ENCODE data around the gene MPRIP. TPM values are rescaled to one million over a fixed set of nuclear protein-coding genes. Genes with fewer than 3 reads are reported as not detected.

The MPRIP gene
- total RNA-seq, 2 experiments from 2014 or later, result 210 to 239 TPM

- H3K9me3 Mint-ChIP-seq, result no peaks in the 10 kb centered on the region
- ATAC-seq (ENCODE audit: low read depth) (no peak), DNase-seq (peak; percentile 13)
- H3K36me3 Mint-ChIP-seq, result peaks cover 11% of the 10 kb centered on the region
- H3K27me3 Mint-ChIP-seq, result no peaks in the 10 kb centered on the region
- POLR2A ChIA-PET, result interaction anchor here (0.7 kb wide), 1 partner anchor 85 kb away, joined by 4 read pairs; no protein-coding TSS in a partner anchor
- H3K4me1 Mint-ChIP-seq, result peaks cover 21% of the 10 kb centered on the region
- H3K27ac Mint-ChIP-seq, result no peak overlapping the region
- H3K4me3 Mint-ChIP-seq, result no peak overlapping the region
Observed at GRCh38 chr17:17089796-17090641, 47.8 kb downstream of the MPRIP start.

- no peak overlapping the region for H3K27ac Mint-ChIP-seq
Observed at GRCh38 chr17:17090642-17091103, 48.4 kb downstream of the MPRIP start.

GRCh38 chr17:17091276-17091675, 49.0 kb downstream of the MPRIP start:
- ATAC-seq (ENCODE audit: low read depth), result no peak
- no peaks in the 10 kb centered on the region for H3K27me3 Mint-ChIP-seq

More at GRCh38 chr17:17090642-17091103, 48.4 kb downstream of the MPRIP start:
- H3K4me3 Mint-ChIP-seq, result no peak overlapping the region
- POLR2A ChIA-PET, result interaction anchor here (0.7 kb wide), 1 partner anchor 84 kb away, joined by 4 read pairs; no protein-coding TSS in a partner anchor
- H3K9me3 Mint-ChIP-seq, result no peaks in the 10 kb centered on the region
- ATAC-seq (ENCODE audit: low read depth) (no peak), DNase-seq (no peak)
- peaks cover 11% of the 10 kb centered on the region for H3K36me3 Mint-ChIP-seq
- no peaks in the 10 kb centered on the region for H3K27me3 Mint-ChIP-seq
- H3K4me1 Mint-ChIP-seq, result peaks cover 22% of the 10 kb centered on the region

GRCh38 chr17:17091856-17092756, 49.8 kb downstream of the MPRIP start:
- H3K27ac Mint-ChIP-seq, result no peak overlapping the region
- peaks cover 8% of the 10 kb centered on the region for H3K36me3 Mint-ChIP-seq
- H3K4me3 Mint-ChIP-seq, result no peak overlapping the region
- no peaks in the 10 kb centered on the region for H3K9me3 Mint-ChIP-seq
- H3K4me1 Mint-ChIP-seq, result peaks cover 22% of the 10 kb centered on the region
- POLR2A ChIA-PET, result no interaction called here
- DNase-seq (no peak), ATAC-seq (ENCODE audit: low read depth) (no peak)
- no peaks in the 10 kb centered on the region for H3K27me3 Mint-ChIP-seq

More at GRCh38 chr17:17091276-17091675, 49.0 kb downstream of the MPRIP start:
- DNase-seq, result no peak
- Mint-ChIP-seq H3K36me3 (peaks cover 10% of the 10 kb centered on the region), H3K9me3 (no peaks in the 10 kb centered on the region), H3K4me3 (no peak overlapping the region), H3K4me1 (peaks cover 22% of the 10 kb centered on the region), H3K27ac (no peak overlapping the region)
- POLR2A ChIA-PET, result no interaction called here

GRCh38 chr17:17093764-17094163, 51.5 kb downstream of the MPRIP start:
- H3K9me3 Mint-ChIP-seq, result no peaks in the 10 kb centered on the region
- peaks cover 4% of the 10 kb centered on the region for H3K36me3 Mint-ChIP-seq
- POLR2A ChIA-PET, result no interaction called here
- no peaks in the 10 kb centered on the region for H3K27me3 Mint-ChIP-seq
- no peak overlapping the region for H3K4me3 Mint-ChIP-seq
- H3K27ac Mint-ChIP-seq, result no peak overlapping the region
- peaks cover 12% of the 10 kb centered on the region for H3K4me1 Mint-ChIP-seq
- ATAC-seq (ENCODE audit: low read depth), result no peak
- DNase-seq, result no peak

- H3K27me3 Mint-ChIP-seq, result no peaks in the 10 kb centered on the region
- DNase-seq, result no peak
- POLR2A ChIA-PET, result no interaction called here
- no peak overlapping the region for H3K27ac Mint-ChIP-seq
- no peaks in the 10 kb centered on the region for H3K36me3 Mint-ChIP-seq
- no peak overlapping the region for H3K4me3 Mint-ChIP-seq
- no peaks in the 10 kb centered on the region for H3K9me3 Mint-ChIP-seq
- ATAC-seq (ENCODE audit: low read depth), result no peak
- H3K4me1 Mint-ChIP-seq, result peaks cover 4% of the 10 kb centered on the region
Observed at GRCh38 chr17:17096438-17097178, 54.4 kb downstream of the MPRIP start.

GRCh38 chr17:17097763-17098345, 55.6 kb downstream of the MPRIP start:
- ATAC-seq (ENCODE audit: low read depth) (no peak), DNase-seq (no peak)
- POLR2A ChIA-PET, result no interaction called here
- H3K36me3 Mint-ChIP-seq, result no peaks in the 10 kb centered on the region
- H3K27ac Mint-ChIP-seq, result no peak overlapping the region
- H3K4me1 Mint-ChIP-seq, result peaks cover 3% of the 10 kb centered on the region
- no peak overlapping the region for H3K4me3 Mint-ChIP-seq
- no peaks in the 10 kb centered on the region for H3K9me3 Mint-ChIP-seq
- no peaks in the 10 kb centered on the region for H3K27me3 Mint-ChIP-seq

GRCh38 chr17:17098551-17099179, 56.4 kb downstream of the MPRIP start:
- peaks cover 3% of the 10 kb centered on the region for H3K4me1 Mint-ChIP-seq
- ATAC-seq (ENCODE audit: low read depth) (no peak), DNase-seq (no peak)
- no peaks in the 10 kb centered on the region for H3K9me3 Mint-ChIP-seq
- H3K27me3 Mint-ChIP-seq, result no peaks in the 10 kb centered on the region
- H3K36me3 Mint-ChIP-seq, result no peaks in the 10 kb centered on the region
- H3K27ac Mint-ChIP-seq, result no peak overlapping the region
- H3K4me3 Mint-ChIP-seq, result no peak overlapping the region
- POLR2A ChIA-PET, result no interaction called here

GRCh38 chr17:17102176-17102575, 59.9 kb downstream of the MPRIP start:
- POLR2A ChIA-PET, result no interaction called here
- H3K36me3 Mint-ChIP-seq, result no peaks in the 10 kb centered on the region
- no peak overlapping the region for H3K27ac Mint-ChIP-seq

GRCh38 chr17:17103160-17103559, 60.9 kb downstream of the MPRIP start:
- no peak for DNase-seq
- no peak for ATAC-seq (ENCODE audit: low read depth)
- Mint-ChIP-seq H3K27me3 (no peaks in the 10 kb centered on the region), H3K9me3 (no peaks in the 10 kb centered on the region), H3K4me1 (peaks cover 4% of the 10 kb centered on the region), H3K36me3 (no peaks in the 10 kb centered on the region), H3K27ac (no peak overlapping the region), H3K4me3 (no peak overlapping the region)
- POLR2A ChIA-PET, result no interaction called here

More at GRCh38 chr17:17102176-17102575, 59.9 kb downstream of the MPRIP start:
- no peak overlapping the region for H3K4me3 Mint-ChIP-seq
- no peaks in the 10 kb centered on the region for H3K9me3 Mint-ChIP-seq
- H3K27me3 Mint-ChIP-seq, result no peaks in the 10 kb centered on the region
- no peak for ATAC-seq (ENCODE audit: low read depth)
- no peak for DNase-seq
- H3K4me1 Mint-ChIP-seq, result peaks cover 4% of the 10 kb centered on the region

GRCh38 chr17:17104036-17104435, 61.8 kb downstream of the MPRIP start:
- Mint-ChIP-seq H3K36me3 (no peaks in the 10 kb centered on the region), H3K4me1 (peaks cover 8% of the 10 kb centered on the region), H3K27me3 (no peaks in the 10 kb centered on the region), H3K9me3 (no peaks in the 10 kb centered on the region), H3K4me3 (no peak overlapping the region), H3K27ac (no peak overlapping the region)
- ATAC-seq (ENCODE audit: low read depth), result no peak
- POLR2A ChIA-PET, result no interaction called here
- no peak for DNase-seq

- no peaks in the 10 kb centered on the region for H3K36me3 Mint-ChIP-seq
- H3K9me3 Mint-ChIP-seq, result no peaks in the 10 kb centered on the region
- H3K4me1 Mint-ChIP-seq, result peaks cover 12% of the 10 kb centered on the region
- no peak overlapping the region for H3K4me3 Mint-ChIP-seq
- peak overlapping the region; percentile 3 for H3K27ac Mint-ChIP-seq
- no peak for DNase-seq
- ATAC-seq (ENCODE audit: low read depth), result no peak
- POLR2A ChIA-PET, result no interaction called here
- no peaks in the 10 kb centered on the region for H3K27me3 Mint-ChIP-seq
Observed at GRCh38 chr17:17104494-17104893, 62.2 kb downstream of the MPRIP start.
